MCF 10A (cell line): ENCODE results near the gene METTL26. TPM values are rescaled to one million over a fixed set of nuclear protein-coding genes. Genes with fewer than 3 reads are reported as not detected.

Experiments
- BruUV-seq: library from RNA; stranded (reverse); fragments of 400-500 nt; replicated peaks from 2 replicates; lab custom pipeline; 2021; lab: Mats Ljungman, UMichigan
- CTCF ChIA-PET: fragments of 300-600 bp; sonication (Branson Sonifier 250); formaldehyde crosslinking; extraction: SDS; loops from one replicate; lab custom pipeline; 2021; ENCODE audit warnings: antibody characterized with exemption, inconsistent platforms; lab: Yijun Ruan, JAX
- POLR2A ChIA-PET: fragments of 300-600, 350-650 bp; sonication (Branson Sonifier 250); formaldehyde crosslinking; extraction: SDS; loops from one replicate; lab custom pipeline; 2020; ENCODE audit warnings: antibody characterized with exemption, inconsistent platforms; lab: Yijun Ruan, JAX
- DNase-seq: peaks from one replicate; pipeline ENCODE4 v3.0.0-alpha.2; 2018; ENCODE audit not compliant: unreplicated experiment
- H3K27ac Mint-ChIP-seq: one replicate; pipeline ENCODE4 v1.8.0; 2022; ENCODE audit warnings: mild to moderate bottlenecking, low read depth, mixed read lengths; ENCODE audit not compliant: unreplicated experiment
- H3K27me3 Mint-ChIP-seq: one replicate; pipeline ENCODE4 v1.8.0; 2022; ENCODE audit warnings: mixed read lengths; ENCODE audit not compliant: insufficient read depth, unreplicated experiment
- H3K36me3 Mint-ChIP-seq: one replicate; pipeline ENCODE4 v1.8.0; 2022; ENCODE audit warnings: mild to moderate bottlenecking, moderate library complexity, mixed read lengths; ENCODE audit not compliant: insufficient read depth, unreplicated experiment
- H3K4me1 Mint-ChIP-seq: one replicate; pipeline ENCODE4 v1.8.0; 2022; ENCODE audit warnings: mixed read lengths; ENCODE audit not compliant: insufficient read depth, unreplicated experiment
- H3K4me3 Mint-ChIP-seq: one replicate; pipeline ENCODE4 v1.8.0; 2022; ENCODE audit warnings: mild to moderate bottlenecking, moderate library complexity, mixed read lengths; ENCODE audit not compliant: unreplicated experiment
- H3K9me3 Mint-ChIP-seq: one replicate; pipeline ENCODE4 v1.8.0; 2022; ENCODE audit warnings: mixed read lengths; ENCODE audit not compliant: unreplicated experiment
- intact Hi-C: fragments of 100-400 bp; cut with micrococcal nuclease; formaldehyde crosslinking; loops from 2 replicates; pipeline ENCODE4 v1.14.1; 2022
- total RNA-seq: library from RNA; stranded (reverse); gene quantifications from 2 replicates; pipeline ENCODE4 v1.2.3, GENCODE V29; 2022
- TF ChIP-seq, protein P1 (sequence below): fragments of 200-600 bp; IDR thresholded peaks from one replicate; pipeline ENCODE4 v1.8.0; 2022; ENCODE audit warnings: antibody characterized with exemption, mild to moderate bottlenecking; ENCODE audit not compliant: unreplicated experiment

Gene METTL26
- total RNA-seq, 1 experiment from 2014 or later = 106 TPM

DNA sequence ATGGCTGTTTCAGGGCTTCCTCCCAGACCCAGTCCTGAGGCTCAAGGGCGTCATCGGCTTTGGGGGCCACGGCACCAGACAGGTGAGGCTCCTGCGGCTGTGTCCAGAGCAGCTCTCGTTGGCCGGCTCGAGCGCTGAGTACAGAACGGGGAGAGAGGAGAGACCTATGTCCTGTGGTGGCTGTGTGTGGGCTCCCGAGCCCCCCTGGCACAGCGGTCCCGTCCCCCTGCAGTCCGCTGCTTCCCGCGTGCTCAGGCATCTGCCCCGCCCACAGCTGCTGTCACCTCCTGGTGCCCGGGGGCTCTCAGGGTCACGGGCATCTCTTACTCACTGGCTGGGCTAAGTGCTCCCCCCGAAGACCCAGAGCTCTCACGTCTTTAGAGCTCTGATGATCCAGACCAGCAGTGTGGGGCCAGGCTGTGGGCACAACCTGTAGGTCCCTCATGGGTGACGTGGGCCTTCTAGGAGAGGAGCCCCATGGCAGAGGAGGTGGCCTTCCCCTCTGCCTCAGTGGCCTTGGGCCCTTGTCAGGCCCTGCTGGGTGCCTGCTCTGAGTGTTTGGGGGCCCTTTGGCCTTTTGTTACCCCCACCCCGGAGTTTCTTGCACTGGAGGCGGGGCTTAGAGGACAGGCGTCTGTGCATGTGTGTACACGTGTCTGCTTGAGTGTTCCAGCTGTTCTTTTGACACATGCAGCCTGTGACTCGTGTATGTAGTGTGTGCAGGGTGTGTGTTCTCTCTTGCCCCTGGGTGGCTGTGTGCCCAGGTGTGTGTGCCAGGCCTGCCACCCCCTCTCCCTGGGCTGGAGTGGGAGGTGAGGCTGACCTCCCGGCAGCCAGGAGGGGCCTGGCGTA lies 16.6 kb upstream of the METTL26 start:
- Mint-ChIP-seq H3K9me3 (no peaks in the 10 kb centered on the region), H3K4me3 (no peak overlapping the region), H3K27ac (no peak overlapping the region), H3K36me3 (peaks cover 27% of the 10 kb centered on the region), H3K4me1 (peaks cover 5% of the 10 kb centered on the region), H3K27me3 (no peaks in the 10 kb centered on the region)
- no TSS peak for BruUV-seq
- DNase-seq = no peak
- intact Hi-C loops = no loop called here
- POLR2A ChIA-PET = no interaction called here
- CTCF ChIA-PET = interaction anchor here (0.7 to 1.2 kb wide), 4 partner anchors 10 to 31 kb away, joined by 3 read pairs; no protein-coding TSS in a partner anchor
- TF ChIP-seq, protein P1, sequence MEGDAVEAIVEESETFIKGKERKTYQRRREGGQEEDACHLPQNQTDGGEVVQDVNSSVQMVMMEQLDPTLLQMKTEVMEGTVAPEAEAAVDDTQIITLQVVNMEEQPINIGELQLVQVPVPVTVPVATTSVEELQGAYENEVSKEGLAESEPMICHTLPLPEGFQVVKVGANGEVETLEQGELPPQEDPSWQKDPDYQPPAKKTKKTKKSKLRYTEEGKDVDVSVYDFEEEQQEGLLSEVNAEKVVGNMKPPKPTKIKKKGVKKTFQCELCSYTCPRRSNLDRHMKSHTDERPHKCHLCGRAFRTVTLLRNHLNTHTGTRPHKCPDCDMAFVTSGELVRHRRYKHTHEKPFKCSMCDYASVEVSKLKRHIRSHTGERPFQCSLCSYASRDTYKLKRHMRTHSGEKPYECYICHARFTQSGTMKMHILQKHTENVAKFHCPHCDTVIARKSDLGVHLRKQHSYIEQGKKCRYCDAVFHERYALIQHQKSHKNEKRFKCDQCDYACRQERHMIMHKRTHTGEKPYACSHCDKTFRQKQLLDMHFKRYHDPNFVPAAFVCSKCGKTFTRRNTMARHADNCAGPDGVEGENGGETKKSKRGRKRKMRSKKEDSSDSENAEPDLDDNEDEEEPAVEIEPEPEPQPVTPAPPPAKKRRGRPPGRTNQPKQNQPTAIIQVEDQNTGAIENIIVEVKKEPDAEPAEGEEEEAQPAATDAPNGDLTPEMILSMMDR = no peak

GRCh38 chr16:651844-652243 lies 15.7 kb upstream of the METTL26 start:
- Mint-ChIP-seq H3K27ac (no peak overlapping the region), H3K9me3 (no peaks in the 10 kb centered on the region), H3K4me1 (peaks cover 5% of the 10 kb centered on the region), H3K36me3 (peaks cover 26% of the 10 kb centered on the region), H3K27me3 (no peaks in the 10 kb centered on the region), H3K4me3 (no peak overlapping the region)
- intact Hi-C loops = no loop called here
- POLR2A ChIA-PET = no interaction called here
- CTCF ChIA-PET = interaction anchor here (0.7 to 1.2 kb wide), 2 partner anchors 9 to 16 kb away, joined by 3 read pairs; no protein-coding TSS in a partner anchor
- DNase-seq = no peak
- TF ChIP-seq, protein P1 = no peak
- BruUV-seq = no TSS peak

- CTCF ChIA-PET = interaction anchor here (0.6 to 1.5 kb wide), 2 partner anchors 18 to 53 kb away, joined by 3 to 7 read pairs; partner anchors contain the start of gene RHOT2
- intact Hi-C loops = loop anchor here (2.0 kb wide), 1 partner anchor 61 kb away; no protein-coding TSS in a partner anchor
Observed at GRCh38 chr16:649631-650030, 13.5 kb upstream of the METTL26 start.

More at GRCh38 chr16:649631-650030, 13.5 kb upstream of the METTL26 start:
- no TSS peak for BruUV-seq
- H3K4me3 Mint-ChIP-seq = peak overlapping the region; percentile 71
- no peaks in the 10 kb centered on the region for H3K27me3 Mint-ChIP-seq
- H3K4me1 Mint-ChIP-seq = peaks cover 8% of the 10 kb centered on the region
- TF ChIP-seq, protein P1 = no peak
- DNase-seq = no peak
- no peaks in the 10 kb centered on the region for H3K9me3 Mint-ChIP-seq
- POLR2A ChIA-PET = interaction anchor here (0.6 to 2.8 kb wide), 10 partner anchors 13 to 122 kb away, joined by 3 to 17 read pairs (median 6); partner anchors contain the start of genes CAPN15, JMJD8, METTL26 and RHBDL1
- peak overlapping the region; percentile 69 for H3K27ac Mint-ChIP-seq
- peaks cover 28% of the 10 kb centered on the region for H3K36me3 Mint-ChIP-seq
